ENCODE results near the gene QPRT. TPM values are rescaled to one million over a fixed set of nuclear protein-coding genes. Genes with fewer than 3 reads are reported as not detected.
"Not testable (repeated sequence)": the region's sequence is repeated elsewhere in the genome, so short reads cannot be mapped to it uniquely, and the experiment has no call there.

QPRT gene
- total RNA-seq, 1 donor from 2014 or later = 20.7 TPM

GRCh38 chr16:29705030-29705429 lies 26.1 kb downstream of the QPRT start:
- Mint-ChIP-seq H3K27ac (ENCODE audit: unreplicated experiment) (no peak overlapping the region), H3K9me3 (ENCODE audit: low read depth) (no peaks in the 10 kb centered on the region), H3K4me1 (ENCODE audit: low read depth) (peaks cover 7% of the 10 kb centered on the region), H3K27me3 (ENCODE audit: low read depth) (no peaks in the 10 kb centered on the region), H3K36me3 (ENCODE audit: low read depth) (no peaks in the 10 kb centered on the region), H3K4me3 (ENCODE audit: unreplicated experiment) (no peak overlapping the region)
- no peak for TF ChIP-seq CTCF (IDR thresholded peaks at IDR 0.05)
- DNase-seq (ENCODE audit: low spot score) = no peak

GRCh38 chr16:29707160-29707559 lies 28.2 kb downstream of the QPRT start:
- not testable (repeated sequence) for H3K36me3 Mint-ChIP-seq (ENCODE audit: low read depth); DNase-seq (ENCODE audit: low spot score); H3K27ac Mint-ChIP-seq (ENCODE audit: unreplicated experiment); H3K9me3 Mint-ChIP-seq (ENCODE audit: low read depth); H3K4me3 Mint-ChIP-seq (ENCODE audit: unreplicated experiment); H3K27me3 Mint-ChIP-seq (ENCODE audit: low read depth)
- H3K4me1 Mint-ChIP-seq (ENCODE audit: low read depth) = peaks cover 11% of the 10 kb centered on the region

GRCh38 chr16:29708917-29709600 lies 30.1 kb downstream of the QPRT start:
- Mint-ChIP-seq H3K9me3 (ENCODE audit: low read depth) (no peaks in the 10 kb centered on the region), H3K27me3 (ENCODE audit: low read depth) (no peaks in the 10 kb centered on the region), H3K36me3 (ENCODE audit: low read depth) (no peaks in the 10 kb centered on the region), H3K4me3 (ENCODE audit: unreplicated experiment) (no peak overlapping the region), H3K4me1 (ENCODE audit: low read depth) (peaks cover 11% of the 10 kb centered on the region), H3K27ac (ENCODE audit: unreplicated experiment) (no peak overlapping the region)
- TF ChIP-seq CTCF (IDR thresholded peaks at IDR 0.05) = no peak
- DNase-seq (ENCODE audit: low spot score) = no peak

GRCh38 chr16:29709657-29710056 lies 30.7 kb downstream of the QPRT start:
- not testable (repeated sequence) for H3K27ac Mint-ChIP-seq (ENCODE audit: unreplicated experiment); H3K27me3 Mint-ChIP-seq (ENCODE audit: low read depth); H3K9me3 Mint-ChIP-seq (ENCODE audit: low read depth); H3K36me3 Mint-ChIP-seq (ENCODE audit: low read depth); H3K4me3 Mint-ChIP-seq (ENCODE audit: unreplicated experiment); DNase-seq (ENCODE audit: low spot score)
- H3K4me1 Mint-ChIP-seq (ENCODE audit: low read depth) = peaks cover 11% of the 10 kb centered on the region

GRCh38 chr16:29710227-29711219 lies 31.5 kb downstream of the QPRT start:
- Mint-ChIP-seq H3K27ac (ENCODE audit: unreplicated experiment) (no peak overlapping the region), H3K4me1 (ENCODE audit: low read depth) (peaks cover 11% of the 10 kb centered on the region), H3K9me3 (ENCODE audit: low read depth) (no peaks in the 10 kb centered on the region), H3K36me3 (ENCODE audit: low read depth) (no peaks in the 10 kb centered on the region), H3K27me3 (ENCODE audit: low read depth) (no peaks in the 10 kb centered on the region), H3K4me3 (ENCODE audit: unreplicated experiment) (no peak overlapping the region)
- peak; percentile 83 for TF ChIP-seq CTCF (IDR thresholded peaks at IDR 0.05)
- DNase-seq (ENCODE audit: low spot score) = no peak

GRCh38 chr16:29712809-29713208 lies 33.8 kb downstream of the QPRT start:
- Mint-ChIP-seq H3K9me3 (ENCODE audit: low read depth) (no peaks in the 10 kb centered on the region), H3K4me1 (ENCODE audit: low read depth) (peaks cover 11% of the 10 kb centered on the region), H3K27ac (ENCODE audit: unreplicated experiment) (no peak overlapping the region), H3K4me3 (ENCODE audit: unreplicated experiment) (no peak overlapping the region), H3K27me3 (ENCODE audit: low read depth) (no peaks in the 10 kb centered on the region), H3K36me3 (ENCODE audit: low read depth) (no peaks in the 10 kb centered on the region)
- DNase-seq (ENCODE audit: low spot score) = no peak
- no peak for TF ChIP-seq CTCF (IDR thresholded peaks at IDR 0.05)
